ENCODE measurements around the gene SPON2. TPM values are rescaled to one million over a fixed set of nuclear protein-coding genes. Genes with fewer than 3 reads are reported as not detected.

The SPON2 gene
- total RNA-seq, 1 experiment from 2014 or later, result 1.8 TPM

- POLR2A ChIA-PET, result no interaction called here
- DNase-seq (ENCODE audit: low read depth, low spot score) (no peak), ATAC-seq (no peak)
- H3K36me3 ChIP-seq (ENCODE audit: control insufficient read depth, insufficient read depth, low read length), result no peaks in the 10 kb centered on the region
- no TSS peak for BruUV-seq (replicated peaks)
- H3K4me1 ChIP-seq (ENCODE audit: control insufficient read depth, insufficient read depth, low read length), result peaks cover 27% of the 10 kb centered on the region
- intact Hi-C loops (cut with micrococcal nuclease; ENCODE audit: unreplicated experiment), result no loop called here
- H3K27ac ChIP-seq (ENCODE audit: low read length), result no peak overlapping the region
- H3K4me3 ChIP-seq (ENCODE audit: low read depth in 2 of 2, low read length in 2 of 2), result no peak overlapping the region
- in situ Hi-C loops (cut with HindIII; ENCODE audit: low pct_unique_long_range_greater_than_20kb, low sequenced_read_pairs), result no loop called here
- no peaks in the 10 kb centered on the region for H3K27me3 ChIP-seq (ENCODE audit: control insufficient read depth, insufficient read depth, low read length)
- CTCF ChIA-PET, result no interaction called here
- TF ChIP-seq REST (IDR thresholded peaks at IDR 0.05; ENCODE audit: insufficient read depth in 1 of 2, low read depth in 2 of 2, low read length in 1 of 2) (no peak), CTCF (IDR thresholded peaks at IDR 0.05) (no peak), POLR2AphosphoS5 (IDR thresholded peaks at IDR 0.05; ENCODE audit: low read depth, low read length) (no peak), SIN3A (IDR thresholded peaks at IDR 0.05; ENCODE audit: borderline replicate concordance, insufficient read depth, low read depth, low read length) (no peak), TCF7L2 (IDR thresholded peaks at IDR 0.05; ENCODE audit: low read depth, low read length) (no peak)
- H3K9me3 ChIP-seq (ENCODE audit: control insufficient read depth, insufficient read depth, low read depth, low read length), result no peaks in the 10 kb centered on the region
Measured at GRCh38 chr4:1205586-1206298, 33.4 kb upstream of the SPON2 start.

GRCh38 chr4:1204828-1205585 is 32.6 kb upstream of the SPON2 start:
- ATAC-seq (peak; percentile 3; the same call in 1 of the 2 replicates), DNase-seq (ENCODE audit: low read depth, low spot score) (no peak)
- Histone ChIP-seq H3K36me3 (ENCODE audit: control insufficient read depth, insufficient read depth, low read length) (no peaks in the 10 kb centered on the region), H3K4me1 (ENCODE audit: control insufficient read depth, insufficient read depth, low read length) (peaks cover 27% of the 10 kb centered on the region), H3K4me3 (ENCODE audit: low read depth in 2 of 2, low read length in 2 of 2) (no peak overlapping the region), H3K27ac (ENCODE audit: low read length) (no peak overlapping the region), H3K9me3 (ENCODE audit: control insufficient read depth, insufficient read depth, low read depth, low read length) (no peaks in the 10 kb centered on the region), H3K27me3 (ENCODE audit: control insufficient read depth, insufficient read depth, low read length) (no peaks in the 10 kb centered on the region)
- intact Hi-C loops (cut with micrococcal nuclease; ENCODE audit: unreplicated experiment) (no loop called here), in situ Hi-C loops (cut with HindIII; ENCODE audit: low pct_unique_long_range_greater_than_20kb, low sequenced_read_pairs) (no loop called here)
- POLR2A ChIA-PET, result no interaction called here
- TF ChIP-seq REST (IDR thresholded peaks at IDR 0.05; ENCODE audit: insufficient read depth in 1 of 2, low read depth in 2 of 2, low read length in 1 of 2) (no peak), SIN3A (IDR thresholded peaks at IDR 0.05; ENCODE audit: borderline replicate concordance, insufficient read depth, low read depth, low read length) (no peak), POLR2AphosphoS5 (IDR thresholded peaks at IDR 0.05; ENCODE audit: low read depth, low read length) (no peak), CTCF (IDR thresholded peaks at IDR 0.05) (no peak), TCF7L2 (IDR thresholded peaks at IDR 0.05; ENCODE audit: low read depth, low read length) (no peak)
- CTCF ChIA-PET, result no interaction called here
- BruUV-seq (replicated peaks), result no TSS peak

Measured in Panc1 (cell line).